Activated CD4-positive, CD25-positive, alpha-beta regulatory T cell (primary cell): ENCODE measurements around the gene ARMC3.
"Not testable (repeated sequence)": the region's sequence is repeated elsewhere in the genome, so short reads cannot be mapped to it uniquely, and the experiment has no call there.

Experiments used
- DNase-seq, 4 experiments: peaks; one replicate each; lab custom pipeline; 2025; lab: John Stamatoyannopoulos, UW

Gene ARMC3

GRCh38 chr10:22929053-22929452 is 1.2 kb downstream of the ARMC3 start:
- not testable (repeated sequence) for DNase-seq

- no peak for DNase-seq
These were observed 4.1 kb downstream of the ARMC3 start for GRCh38 chr10:22931948-22932347.

- no peak for DNase-seq
These were observed 4.9 kb downstream of the ARMC3 start for GRCh38 chr10:22932626-22933370.

GRCh38 chr10:22934726-22935125 is 6.9 kb downstream of the ARMC3 start:
- DNase-seq: no peak

GRCh38 chr10:22942437-22942836 is 14.6 kb downstream of the ARMC3 start:
- DNase-seq: no peak

- no peak for DNase-seq
These were observed 18.3 kb downstream of the ARMC3 start for GRCh38 chr10:22945934-22946673.

- no peak for DNase-seq
These were observed 27.1 kb downstream of the ARMC3 start for GRCh38 chr10:22954970-22955369.

- DNase-seq: no peak
These were observed 30.5 kb downstream of the ARMC3 start for GRCh38 chr10:22958338-22958737.

- DNase-seq: no peak
These were observed 31.4 kb downstream of the ARMC3 start for GRCh38 chr10:22959292-22959691.

GRCh38 chr10:22959950-22960349 is 32.1 kb downstream of the ARMC3 start:
- DNase-seq: no peak

- DNase-seq: no peak
These were observed 35.0 kb downstream of the ARMC3 start for GRCh38 chr10:22962817-22963216.

- DNase-seq: no peak
These were observed 41.9 kb downstream of the ARMC3 start for GRCh38 chr10:22969704-22970103.

GRCh38 chr10:22976534-22976933 is 48.7 kb downstream of the ARMC3 start:
- no peak for DNase-seq

GRCh38 chr10:22977751-22978150 is 49.9 kb downstream of the ARMC3 start:
- no peak for DNase-seq

GRCh38 chr10:22978287-22978686 is 50.4 kb downstream of the ARMC3 start:
- no peak for DNase-seq

GRCh38 chr10:22978918-22979317 is 51.1 kb downstream of the ARMC3 start:
- no peak for DNase-seq

GRCh38 chr10:22980822-22981221 is 53.0 kb downstream of the ARMC3 start:
- DNase-seq: no peak

- DNase-seq: no peak
These were observed 56.2 kb downstream of the ARMC3 start for GRCh38 chr10:22984066-22984465.

GRCh38 chr10:22986771-22987542 is 59.1 kb downstream of the ARMC3 start:
- no peak for DNase-seq

- DNase-seq: peak; percentile 11 to 37 (median 24)
These were observed 60.9 kb downstream of the ARMC3 start for GRCh38 chr10:22988581-22989360.

GRCh38 chr10:22990443-22990842 is 62.6 kb downstream of the ARMC3 start:
- DNase-seq: no peak

GRCh38 chr10:22992075-22992474 is 64.2 kb downstream of the ARMC3 start:
- DNase-seq: no peak
